GM19438 (cell line): ENCODE data around the gene COIL.
"Not testable (repeated sequence)": the region's sequence is repeated elsewhere in the genome, so short reads cannot be mapped to it uniquely, and the experiment has no call there.

Experiments
- ATAC-seq: cut with Tn5 transposase; IDR thresholded peaks from one replicate; pipeline ENCODE4 v1.9.1; 2021; ENCODE audit warnings: low read depth; ENCODE audit not compliant: unreplicated experiment

Gene COIL

DNA sequence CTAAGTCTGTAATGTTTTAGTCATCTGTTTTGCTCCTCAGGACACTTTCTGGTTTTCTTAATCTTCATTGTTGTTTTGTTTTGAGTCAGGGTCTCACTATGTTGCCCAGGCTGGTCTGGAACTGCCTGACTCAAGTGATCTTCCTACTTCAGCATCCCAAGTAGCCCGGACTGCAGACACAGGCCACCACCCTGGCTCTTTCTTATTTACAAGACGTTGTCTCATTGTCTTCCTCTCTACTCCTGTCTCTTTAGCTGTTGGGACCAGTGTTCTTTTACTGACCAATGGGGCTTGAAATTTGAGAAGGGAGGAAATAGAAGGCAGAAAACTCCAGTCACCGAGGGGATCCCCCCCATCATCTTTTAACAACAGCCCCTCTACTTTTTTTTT is 18.2 kb upstream of the COIL start:
- no peak for ATAC-seq

DNA sequence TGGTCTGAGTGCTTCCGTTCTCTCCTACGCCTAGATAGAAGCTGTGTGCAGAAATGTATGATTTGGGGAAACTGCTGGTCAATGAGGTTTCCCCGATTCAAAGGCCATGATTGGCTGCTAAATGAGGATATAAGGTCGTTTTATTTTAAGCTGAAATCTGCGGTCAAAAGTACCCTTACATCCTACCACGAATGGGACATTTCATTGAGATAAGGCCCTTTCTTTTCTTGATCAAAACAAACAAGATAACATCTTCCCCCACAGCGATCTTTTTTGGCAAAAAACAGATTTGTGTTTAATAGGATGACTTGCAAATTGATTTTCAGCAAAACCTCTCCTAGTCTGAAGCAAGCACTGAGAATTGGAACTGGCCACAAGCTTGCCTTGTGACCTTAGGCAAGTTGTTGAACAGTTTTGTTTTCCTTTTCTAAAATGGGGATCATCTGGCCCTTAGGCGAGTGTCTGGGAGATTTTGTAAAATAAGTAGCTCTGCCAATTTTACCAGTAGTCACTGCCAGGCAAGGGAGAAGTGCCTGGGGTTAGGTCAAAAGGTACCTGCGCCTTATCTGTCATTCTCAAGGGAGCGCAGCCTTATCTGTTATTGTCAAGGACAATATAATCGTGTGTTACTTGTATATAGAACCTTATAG is 17.7 kb upstream of the COIL start:
- no peak for ATAC-seq

DNA sequence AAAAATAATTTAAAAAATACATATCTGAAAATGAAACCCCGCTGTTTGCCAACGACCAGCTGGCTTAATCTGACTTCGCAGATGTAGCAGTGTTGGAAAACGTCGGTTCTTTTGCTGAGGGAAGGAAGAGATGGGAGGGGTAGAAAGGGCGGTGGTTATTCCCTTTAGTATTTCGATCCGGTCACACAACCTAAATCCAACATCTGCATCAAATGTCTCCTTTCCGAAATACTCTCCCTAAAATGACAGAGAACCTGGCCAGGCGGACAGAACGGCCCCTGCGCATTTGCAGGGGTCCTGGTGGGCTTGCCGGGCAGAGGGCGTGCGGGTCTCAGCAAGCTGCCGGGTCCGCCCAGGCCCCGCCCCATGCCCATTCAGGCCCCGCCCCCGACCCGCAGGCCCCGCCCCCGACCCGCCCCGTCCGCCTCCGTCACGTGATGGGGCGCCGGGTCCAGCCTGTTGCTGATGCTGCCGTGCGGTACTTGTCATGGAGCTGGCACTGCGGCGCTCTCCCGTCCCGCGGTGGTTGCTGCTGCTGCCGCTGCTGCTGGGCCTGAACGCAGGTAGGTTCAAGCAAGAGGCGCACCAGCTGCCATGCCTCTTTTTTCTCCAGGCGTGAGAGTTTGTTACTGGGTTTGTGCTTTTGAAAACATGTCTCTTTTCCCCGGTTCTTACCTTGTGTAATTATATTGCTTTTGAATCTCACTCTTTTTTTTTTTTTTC is 17.0 kb upstream of the COIL start, which contains the start of gene SCPEP1:
TSS of gene SCPEP1 (plus strand) at position 459 of the 723 bp plus-strand sequence. CDS start at position 488, 29 bp downstream.
- ATAC-seq: peak; percentile 70

DNA sequence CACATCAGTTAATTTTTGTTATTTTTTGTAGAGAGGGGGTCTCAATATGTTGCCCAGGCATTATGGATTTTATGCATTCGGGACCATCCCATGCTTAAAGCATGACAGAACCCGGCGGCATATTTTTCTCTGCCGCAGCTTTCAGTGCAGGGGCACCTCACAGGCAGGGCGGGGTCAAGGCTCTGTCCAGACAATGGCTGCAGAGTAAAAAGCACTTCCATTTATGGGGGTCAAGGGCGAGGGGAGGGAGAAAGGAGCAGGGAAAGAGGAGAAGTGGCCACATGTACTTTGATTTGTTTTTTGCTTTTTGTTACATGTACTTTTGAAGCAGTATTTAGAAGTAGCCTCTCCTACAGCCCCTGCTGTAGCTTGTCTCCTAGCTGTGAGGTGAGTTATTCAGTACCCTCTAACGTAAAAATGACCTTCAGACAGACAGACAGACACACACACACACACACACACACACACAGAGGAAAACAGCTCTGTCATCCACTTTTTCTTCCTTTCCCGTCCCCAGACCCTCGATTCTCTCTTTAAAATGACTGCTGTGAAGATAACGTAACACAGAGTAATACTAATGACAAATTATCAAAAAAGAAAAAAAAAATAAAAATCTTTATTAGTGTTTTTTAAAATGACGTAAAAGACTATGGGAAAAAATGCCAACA is 16.2 kb upstream of the COIL start:
- ATAC-seq: no peak

DNA sequence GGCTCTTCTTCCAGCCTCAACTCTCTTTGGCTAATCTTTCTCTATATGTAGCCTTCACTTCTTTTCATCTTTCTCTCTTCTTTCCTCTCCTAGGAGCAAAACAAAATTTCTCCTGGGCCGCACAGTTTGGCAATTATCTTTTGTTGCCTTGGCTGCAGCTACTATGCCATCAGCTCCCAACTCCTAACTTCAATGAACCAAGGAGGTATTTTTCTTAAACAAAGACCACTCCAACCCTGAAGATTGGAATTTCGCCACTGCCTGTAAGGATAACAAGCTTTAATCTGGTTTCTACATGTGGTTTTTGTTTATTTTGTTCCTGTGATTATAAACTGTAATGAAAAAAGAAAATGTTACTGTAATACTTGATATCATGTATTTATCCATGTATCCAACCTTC is 14.8 kb upstream of the COIL start:
- ATAC-seq: no peak

DNA sequence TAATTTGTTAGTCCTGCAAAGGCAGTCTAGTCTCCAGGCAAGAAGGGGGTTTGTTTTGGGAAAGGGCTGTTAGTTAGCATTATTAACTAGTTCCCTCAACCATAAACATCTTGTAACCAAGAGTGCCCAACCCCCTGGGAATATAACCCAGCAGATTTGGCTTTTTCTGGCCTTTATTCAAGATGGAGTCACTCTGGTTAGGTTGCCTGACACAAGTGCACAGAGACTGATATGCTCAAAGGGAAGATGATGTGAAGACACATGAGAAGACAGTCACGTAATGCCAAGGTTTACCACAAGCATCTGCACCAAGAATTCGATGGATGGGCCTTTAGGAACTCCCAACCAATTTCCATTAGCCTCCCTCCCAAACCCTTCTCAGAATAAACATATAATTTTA is 13.2 kb upstream of the COIL start:
- no peak for ATAC-seq

DNA sequence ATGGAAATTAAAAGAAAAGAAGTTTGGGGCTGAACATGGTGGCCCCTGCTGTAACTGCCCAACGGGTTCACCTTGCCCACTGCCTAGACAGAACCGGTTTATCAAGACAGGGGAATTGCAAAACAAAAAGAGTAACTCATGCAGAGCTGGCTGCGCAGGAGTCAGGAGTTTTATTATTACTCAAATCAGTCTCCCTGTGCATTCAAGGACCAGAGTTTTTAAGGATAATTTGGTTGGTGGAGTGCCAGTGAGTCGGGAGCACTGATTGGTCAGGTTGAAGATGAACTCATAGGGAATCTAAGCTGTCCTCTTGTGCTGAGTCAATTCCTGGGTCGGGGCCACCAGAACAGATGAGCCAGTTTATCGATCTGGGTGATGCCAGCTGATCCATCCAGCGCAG is 12.7 kb upstream of the COIL start:
- no peak for ATAC-seq

DNA sequence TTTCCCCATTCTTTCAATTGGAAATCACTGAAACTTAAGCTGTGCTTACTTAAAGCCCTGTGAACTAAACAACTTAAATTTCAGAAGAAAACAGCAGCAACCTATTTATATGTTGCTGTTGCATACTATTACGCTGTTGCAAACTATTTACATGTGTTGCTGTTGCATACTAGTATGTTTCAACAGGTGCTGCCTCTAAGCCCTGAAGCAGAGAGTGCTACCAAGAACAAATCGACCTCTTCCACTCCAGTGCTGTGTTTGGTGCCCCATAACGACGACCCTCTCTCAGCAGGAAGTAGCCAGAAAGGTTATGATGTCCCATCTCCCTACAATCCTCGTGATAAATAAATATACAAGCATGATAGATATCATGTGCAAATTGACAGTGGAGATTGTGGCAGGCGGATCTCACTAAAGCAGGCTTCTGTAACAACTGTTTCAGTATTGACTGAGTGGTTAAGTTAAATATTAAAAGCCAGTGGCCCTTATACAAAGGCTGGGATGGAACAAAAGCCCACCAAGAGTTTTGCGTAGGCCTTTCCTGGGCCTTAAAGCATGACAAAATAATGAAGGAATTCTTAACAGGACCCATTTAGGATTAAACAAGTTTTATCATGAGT is 11.4 kb upstream of the COIL start:
- ATAC-seq: no peak

DNA sequence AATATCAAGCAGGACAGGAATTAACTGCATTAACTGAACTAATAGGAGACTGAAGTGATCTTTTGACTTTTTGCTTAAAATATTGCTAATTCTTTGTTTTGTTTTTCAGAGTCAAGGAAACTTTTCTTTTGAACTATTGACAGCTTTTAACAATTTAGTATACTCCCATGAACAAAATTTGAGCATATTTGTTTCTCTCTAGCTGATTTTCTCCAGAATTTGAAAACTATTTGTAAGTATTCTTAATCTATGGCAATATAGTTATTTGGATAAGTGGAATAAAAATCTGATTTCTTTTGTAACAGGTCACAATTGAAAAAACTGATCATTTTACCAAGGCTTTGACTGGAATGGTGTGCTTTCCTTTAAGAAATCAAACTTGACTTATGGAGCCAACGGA is 10.1 kb upstream of the COIL start:
- no peak for ATAC-seq

DNA sequence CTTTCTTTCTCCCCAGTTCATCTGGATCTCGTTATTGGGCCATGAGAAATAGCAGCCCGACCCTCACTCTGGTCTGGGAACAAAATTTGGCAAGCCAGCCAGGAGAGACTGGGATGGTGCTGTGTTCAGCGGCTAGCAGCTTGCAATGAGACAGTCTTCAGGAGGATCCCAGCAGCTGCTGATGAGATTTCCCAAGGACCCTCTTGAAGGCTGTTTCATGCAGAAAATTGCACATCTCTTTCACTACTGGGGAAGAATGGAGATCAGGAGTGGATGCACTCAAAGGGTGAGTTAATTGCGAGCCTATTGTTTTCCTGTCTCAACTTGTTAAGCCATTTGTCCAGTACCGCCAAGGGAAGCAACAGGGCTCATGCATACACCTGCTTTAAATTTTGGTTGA is 5.5 kb upstream of the COIL start:
- no peak for ATAC-seq

DNA sequence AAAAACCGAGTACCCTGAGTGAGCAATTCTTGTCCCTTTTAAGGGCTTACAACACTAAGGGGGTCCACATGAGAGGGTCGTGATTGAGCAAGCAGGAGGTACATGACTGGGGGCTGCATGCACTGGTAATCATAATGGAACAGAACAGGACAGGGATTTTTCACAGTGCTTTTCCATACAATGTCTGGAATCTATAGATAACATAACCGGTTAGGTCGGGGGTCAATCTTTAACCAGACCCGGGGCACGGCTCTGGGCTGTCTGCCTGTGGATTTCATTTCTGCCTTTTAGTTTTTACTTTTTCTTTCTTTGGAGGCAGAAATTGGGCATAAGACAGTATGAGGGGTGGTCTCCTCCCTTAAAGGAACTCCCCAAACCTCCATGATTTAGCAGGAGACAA is 4.8 kb upstream of the COIL start:
- ATAC-seq: not testable (repeated sequence)

DNA sequence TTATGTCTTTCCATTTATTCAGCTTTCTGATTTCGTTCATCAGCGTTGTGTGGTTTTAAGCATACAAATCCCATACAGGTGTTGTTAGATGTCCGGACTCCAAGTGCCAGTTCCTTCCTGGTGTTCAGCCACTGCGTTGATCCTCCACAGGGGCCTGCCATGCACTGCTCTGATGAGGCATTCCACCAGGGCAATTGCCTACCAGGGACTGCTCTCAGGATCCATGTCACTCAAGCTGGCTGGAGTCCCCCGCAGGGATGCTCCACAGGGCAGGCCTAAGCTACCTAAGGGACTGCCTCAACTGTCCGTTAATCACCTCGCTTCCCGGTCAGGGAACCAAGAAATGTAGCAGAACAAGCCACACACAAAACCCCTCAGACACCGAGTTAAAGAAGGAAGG is 4.4 kb upstream of the COIL start:
- not testable (repeated sequence) for ATAC-seq

DNA sequence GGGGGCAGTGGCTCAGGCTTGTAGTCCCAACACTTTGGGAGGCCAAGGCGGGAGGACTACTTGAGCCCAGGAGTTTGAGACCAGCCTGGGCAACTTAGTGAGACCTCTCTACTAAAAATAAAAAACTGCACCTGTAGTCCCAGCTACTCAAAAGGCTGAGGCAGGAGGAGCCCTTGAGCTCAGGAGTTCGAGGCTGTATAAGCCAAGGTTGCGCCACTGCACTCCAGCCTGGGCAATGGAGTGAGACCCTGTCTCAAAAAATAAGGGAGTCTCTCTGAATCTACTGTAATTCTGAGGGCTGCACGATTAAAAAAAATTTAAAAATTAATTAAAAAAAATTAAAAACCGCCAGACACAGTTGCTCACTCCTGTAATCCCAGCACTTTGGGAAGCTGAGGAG is 3.9 kb downstream of the COIL start:
- ATAC-seq: no peak

DNA sequence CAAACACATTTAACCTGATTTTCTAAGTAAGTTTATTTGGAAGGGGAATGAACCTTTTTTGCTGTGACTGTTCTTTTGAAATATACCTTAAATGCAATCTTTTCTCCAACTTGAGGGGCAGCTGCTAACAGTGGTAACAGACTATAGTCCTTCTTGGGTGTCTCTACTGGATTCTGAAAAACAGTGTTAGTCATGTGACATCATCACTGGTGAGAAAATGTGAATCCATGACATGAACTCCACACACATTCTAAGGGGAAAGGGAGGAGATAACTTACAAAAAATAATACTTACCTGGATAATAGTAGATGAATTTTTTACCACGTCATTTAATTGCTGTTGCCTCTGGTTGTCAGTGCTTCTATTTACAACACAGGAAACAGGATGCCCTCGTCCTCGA is 11.3 kb downstream of the COIL start:
- no peak for ATAC-seq

DNA sequence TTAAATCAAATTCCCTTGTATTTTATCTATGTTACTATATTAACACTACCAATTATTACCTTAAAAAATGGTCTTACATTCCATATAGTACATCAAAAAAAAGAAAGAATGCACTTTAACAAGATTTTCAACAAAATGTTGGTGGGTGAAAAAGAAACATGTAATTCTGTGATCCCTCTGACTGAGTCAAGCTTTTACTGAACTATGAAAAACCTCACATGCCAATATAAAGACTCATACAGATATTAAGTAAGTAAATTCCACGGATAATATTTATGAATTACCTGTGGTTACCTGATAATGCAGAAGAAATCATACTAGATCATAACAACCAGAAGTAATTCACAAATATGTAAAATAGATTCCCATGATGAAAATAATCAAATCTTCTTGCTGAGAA is 12.4 kb downstream of the COIL start:
- ATAC-seq: no peak

DNA sequence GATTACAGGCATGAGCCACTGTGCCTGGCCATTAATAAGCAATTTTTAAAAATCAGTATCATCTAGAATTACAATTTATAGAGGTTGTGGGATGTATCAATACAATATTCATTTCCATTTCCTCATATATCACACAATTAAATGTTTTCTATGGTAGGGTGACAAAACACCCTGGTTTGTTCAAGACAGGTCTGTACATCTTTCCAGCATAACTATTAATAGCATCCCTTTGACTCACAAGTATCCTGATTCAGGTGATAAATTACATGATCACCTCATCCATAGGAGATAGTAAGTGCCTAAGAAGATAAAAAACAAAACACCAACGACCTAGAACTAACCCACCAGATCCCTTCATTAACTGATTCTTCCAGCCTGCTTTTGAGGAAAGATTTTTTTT is 13.1 kb downstream of the COIL start:
- ATAC-seq: no peak

DNA sequence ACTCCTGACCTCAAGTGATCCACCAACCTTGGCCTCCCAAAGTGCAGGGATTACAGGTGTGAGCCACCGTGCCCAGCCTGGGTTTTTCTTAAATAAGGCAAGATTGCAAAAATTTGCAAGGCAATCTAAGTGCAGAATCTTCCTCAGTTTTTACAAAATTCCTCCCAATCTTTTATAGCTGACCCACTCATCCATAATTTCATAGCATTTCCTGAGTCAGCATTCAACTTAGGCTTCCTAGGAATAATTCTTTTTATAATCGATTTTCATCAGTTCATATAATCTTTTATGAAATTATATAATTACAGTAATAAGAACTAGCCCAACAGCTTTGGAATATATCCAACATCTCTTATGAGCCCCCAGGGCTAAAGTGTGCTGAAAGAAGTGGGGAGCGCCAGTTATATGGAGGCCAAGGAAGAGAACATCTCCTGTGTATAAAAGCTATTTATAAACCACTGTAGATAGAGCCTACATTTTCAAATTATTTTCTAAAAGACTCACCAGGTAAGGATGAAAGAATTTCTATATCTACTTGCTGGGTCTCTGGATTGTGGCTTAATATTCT is 14.8 kb downstream of the COIL start:
- ATAC-seq: no peak

DNA sequence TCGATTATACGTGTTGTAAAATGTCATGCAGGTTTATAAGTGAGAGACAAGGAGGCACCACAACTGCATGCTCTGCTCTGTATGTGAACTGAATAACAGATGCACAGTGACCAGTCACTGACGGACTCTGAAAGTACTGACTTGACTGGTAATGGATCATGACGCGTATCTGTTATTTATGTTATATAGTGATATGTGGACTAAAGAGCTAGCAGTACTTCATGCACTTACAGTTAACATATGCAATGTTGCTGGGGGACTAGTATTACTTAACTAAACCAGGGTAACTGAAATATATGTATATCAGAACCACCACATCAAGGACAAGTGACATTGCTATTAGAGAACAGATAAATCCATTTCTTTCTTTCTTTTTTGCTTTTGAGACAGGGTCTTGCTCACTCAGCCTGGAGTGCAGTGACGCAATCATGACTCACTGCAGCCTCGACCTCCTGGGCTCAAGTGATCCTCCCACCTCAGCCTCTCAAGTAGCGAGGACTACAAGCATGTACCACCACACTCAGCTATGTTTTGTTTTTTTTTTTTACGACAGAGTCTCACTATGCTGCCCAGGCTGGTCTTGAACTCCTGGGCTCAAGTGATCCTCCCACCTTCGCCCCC is 17.2 kb downstream of the COIL start:
- no peak for ATAC-seq

DNA sequence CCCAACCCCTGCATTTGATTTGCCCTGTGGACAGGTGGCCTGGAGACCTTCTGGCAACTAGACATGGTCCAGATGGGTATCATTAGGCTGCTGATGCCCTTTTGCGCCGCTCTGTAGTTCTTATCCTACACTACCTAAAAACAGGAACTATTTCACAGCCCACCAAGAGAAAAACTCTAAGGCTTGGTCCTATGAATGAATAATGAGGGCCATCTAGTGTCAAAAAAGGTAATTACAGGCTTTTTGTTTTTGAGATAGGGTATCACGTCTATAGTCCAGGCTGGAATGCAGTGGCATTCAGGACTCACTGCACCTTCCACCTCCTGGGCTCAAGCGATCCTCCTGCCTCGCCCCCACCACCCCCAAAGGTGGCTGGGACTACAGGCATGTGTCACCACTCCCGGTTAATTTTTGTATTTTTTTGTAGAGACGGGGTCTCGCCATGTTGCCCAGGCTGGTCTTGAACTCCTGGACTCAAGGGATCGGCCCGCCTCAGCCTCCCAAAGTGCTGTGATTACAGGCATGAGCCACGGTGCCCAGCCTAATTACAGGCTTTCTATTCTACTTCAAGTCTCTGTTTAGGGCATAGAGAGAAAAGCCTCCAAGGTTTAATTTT is 20.9 kb downstream of the COIL start:
- no peak for ATAC-seq

DNA sequence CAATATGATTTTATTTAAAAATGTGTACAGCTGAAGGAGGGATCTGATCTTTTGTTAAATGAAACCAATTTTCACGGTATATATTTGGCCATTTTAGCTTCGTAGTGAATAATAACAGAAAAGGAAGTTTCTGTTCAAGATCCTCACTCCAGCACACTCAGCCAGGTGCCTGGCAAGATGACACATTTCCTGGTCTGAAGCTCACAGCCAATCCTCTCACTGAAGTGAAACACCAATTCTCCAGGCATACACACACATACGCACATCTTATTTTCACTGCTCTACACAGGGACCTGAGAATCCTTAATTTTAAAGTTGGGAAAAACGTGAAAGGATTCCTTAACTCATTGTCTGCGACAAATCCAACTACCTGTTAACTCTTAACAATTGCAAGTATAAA is 22.6 kb downstream of the COIL start:
- ATAC-seq: not testable (repeated sequence)
